HepG2 (cell line): ENCODE measurements around the gene APBA1. TPM values are rescaled to one million over a fixed set of nuclear protein-coding genes. Genes with fewer than 3 reads are reported as not detected.

ENCODE experiments used
- ATAC-seq: fragments of 200-7000 bp; cut with Tn5 transposase; 3 replicates; pipeline ENCODE4 v1.9.1; 2020; ENCODE audit warnings: mild to moderate bottlenecking, moderate library complexity
- BruUV-seq: library from RNA; stranded (reverse); fragments of 400-500 nt; replicated peaks from 2 replicates; lab custom pipeline; 2021; lab: Mats Ljungman, UMichigan
- CTCF ChIA-PET: fragments of 300-600 bp; formaldehyde crosslinking; extraction: SDS; loops from one replicate; lab custom pipeline; 2021; ENCODE audit warnings: low total read pairs, inconsistent platforms, low intra/inter-chr PET ratio; lab: Yijun Ruan, JAX
- POLR2A ChIA-PET: fragments of 350-600 bp; sonication (Branson Sonifier 250); formaldehyde crosslinking; loops from one replicate; lab custom pipeline; 2020; ENCODE audit warnings: antibody characterized with exemption, inconsistent platforms; lab: Yijun Ruan, JAX
- DNase-seq: peaks from one replicate; pipeline ENCODE4 v3.0.0-alpha.2; 2015; ENCODE audit warnings: low spot score
- FAIRE-seq: peaks from 3 replicates; lab custom pipeline; 2011; peaks lifted over from hg19 to GRCh38; lab: Jason Lieb, UNC
- H2AFZ ChIP-seq: one replicate; pipeline ENCODE4 v1.6.1; 2011; ENCODE audit warnings: low read length, inconsistent platforms
- H3K27ac ChIP-seq: fragments of 300-600 bp; 3 replicates; pipeline ENCODE4 v1.8.0; 2011; ENCODE audit warnings: mixed run types, mild to moderate bottlenecking, mixed read lengths, low read length, inconsistent platforms; ENCODE audit not compliant: insufficient read depth; ENCODE audit errors: extremely low read length
- H3K27me3 ChIP-seq, 2 experiments: fragments of 200-600 bp in 1 of 2; 2 replicates in 1 of 2; 3 replicates in 1 of 2; pipeline versions ENCODE4 v1.6.0 to v1.8.0; 2011; ENCODE audit warnings: low read length in 2 of 2, mild to moderate bottlenecking in 2 of 2, moderate library complexity in 2 of 2, inconsistent platforms in 1 of 2; ENCODE audit not compliant: insufficient read depth in 2 of 2, control insufficient read depth in 1 of 2
- H3K36me3 ChIP-seq, 2 experiments: fragments of 200-600 bp in 1 of 2; replicated peaks in 1 of 2; 2 replicates in 1 of 2; 3 replicates in 1 of 2; pipeline versions ENCODE4 v1.5.1 to v1.8.0; 2011; ENCODE audit warnings: low read length in 2 of 2, inconsistent platforms in 1 of 2; ENCODE audit not compliant: insufficient read depth in 2 of 2, control insufficient read depth in 1 of 2
- H3K4me1 ChIP-seq: 2 replicates; pipeline ENCODE4 v1.5.1; 2012; ENCODE audit warnings: low read length, inconsistent platforms; ENCODE audit not compliant: insufficient read depth
- H3K4me2 ChIP-seq: 2 replicates; pipeline ENCODE4 v1.6.0; 2011; ENCODE audit warnings: low read depth, low read length, inconsistent platforms
- H3K4me3 ChIP-seq, 3 experiments: fragments of 200-600 bp in 1 of 3; sonication (generic), shearing (Covaris generic) in 1 of 3; replicated peaks in 1 of 3; 2 replicates each; pipeline ENCODE4 v1.5.1; 2011 to 2016; ENCODE audit warnings: low read length in 3 of 3, inconsistent platforms in 2 of 3, low read depth in 2 of 3, mild to moderate bottlenecking in 2 of 3, control low read depth in 1 of 3, mixed read lengths in 1 of 3; ENCODE audit not compliant: insufficient read depth in 1 of 3
- H3K79me2 ChIP-seq: one replicate; pipeline ENCODE4 v1.6.1; 2011; ENCODE audit warnings: low read length, inconsistent platforms; ENCODE audit not compliant: insufficient read depth
- H3K9ac ChIP-seq: 2 replicates; pipeline ENCODE4 v1.6.0; 2011; ENCODE audit warnings: mild to moderate bottlenecking, low read depth, low read length, inconsistent platforms; ENCODE audit not compliant: insufficient read depth
- H3K9me3 ChIP-seq: 2 replicates; pipeline ENCODE4 v1.5.1; 2012; ENCODE audit warnings: mild to moderate bottlenecking, low read length
- H4K20me1 ChIP-seq: 2 replicates; pipeline ENCODE4 v1.6.0; 2011; ENCODE audit warnings: inconsistent platforms, mild to moderate bottlenecking, low read length, moderate library complexity; ENCODE audit not compliant: insufficient read depth
- CENPX ChIP-seq: sonication (generic); formaldehyde crosslinking; IDR thresholded peaks from 2 replicates; pipeline ENCODE4 v1.9.0; 2021; ENCODE audit warnings: mild to moderate bottlenecking, missing genetic modification reagents, moderate library complexity
- DPF2 ChIP-seq: sonication (generic); formaldehyde crosslinking; IDR thresholded peaks from 2 replicates; pipeline ENCODE4 v1.4.0; 2020; ENCODE audit warnings: mild to moderate bottlenecking, low read depth, missing genetic modification reagents, borderline replicate concordance
- MAFK ChIP-seq, 2 experiments: IDR thresholded peaks in 1 of 2; conservative IDR thresholded peaks in 1 of 2; 2 replicates each; pipeline ENCODE4 v1.6.1; 2011; ENCODE audit warnings: improper control_type of control experiment in 2 of 2, low read length in 2 of 2
- NFE2L1 ChIP-seq: sonication (generic); formaldehyde crosslinking; IDR thresholded peaks from 2 replicates; pipeline ENCODE4 v1.4.0; 2020; ENCODE audit warnings: missing genetic modification reagents, mild to moderate bottlenecking, borderline replicate concordance
- RARA ChIP-seq: IDR thresholded peaks from 2 replicates; pipeline ENCODE4 v1.6.1; 2016; ENCODE audit warnings: missing genetic modification reagents, missing compliant biosample characterization
- ZBED4 ChIP-seq: sonication (generic); formaldehyde crosslinking; IDR thresholded peaks from 2 replicates; pipeline ENCODE4 v1.4.0; 2020; ENCODE audit warnings: missing genetic modification reagents, borderline replicate concordance
- ZBTB37 ChIP-seq: sonication (generic); formaldehyde crosslinking; IDR thresholded peaks from 2 replicates; pipeline ENCODE4 v1.4.0; 2020; ENCODE audit warnings: mild to moderate bottlenecking, missing genetic modification reagents
- ZBTB8A ChIP-seq: sonication (generic); formaldehyde crosslinking; IDR thresholded peaks from 2 replicates; pipeline ENCODE4 v1.4.0; 2020; ENCODE audit warnings: mild to moderate bottlenecking, low read depth, missing genetic modification reagents, borderline replicate concordance
- ZFP36L1 ChIP-seq: sonication (generic); formaldehyde crosslinking; IDR thresholded peaks from 2 replicates; pipeline ENCODE4 v1.8.0; 2022; ENCODE audit warnings: mild to moderate bottlenecking, missing genetic modification reagents, moderate library complexity
- ZNF772 ChIP-seq: sonication (generic); formaldehyde crosslinking; IDR thresholded peaks from 2 replicates; pipeline ENCODE4 v1.5.0; 2020; ENCODE audit warnings: mild to moderate bottlenecking, missing genetic modification reagents
- ZSCAN5A ChIP-seq: sonication (generic); formaldehyde crosslinking; IDR thresholded peaks from 2 replicates; pipeline ENCODE4 v1.8.0; 2022; ENCODE audit warnings: mild to moderate bottlenecking, missing genetic modification reagents, borderline replicate concordance
- WGBS: methylation state at CpG from one replicate; pipeline ENCODE4 v1.1.6; 2017; ENCODE audit warnings: low lambda C conversion rate; 5-methylcytosine and 5-hydroxymethylcytosine counted together
- in situ Hi-C: cut with HindIII; loops from 2 replicates; pipeline ENCODE4 v1.10.0; 2017; ENCODE audit warnings: low pct_unique_long_range_greater_than_20kb; ENCODE audit not compliant: extremely low pct_ligation_motif_present
- intact Hi-C: fragments of 100-400 bp; cut with micrococcal nuclease; formaldehyde crosslinking; loops from one replicate; pipeline ENCODE4 v1.10.0; 2022; ENCODE audit not compliant: unreplicated experiment
- polyA plus RNA-seq, 8 experiments: library from polyadenylated mRNA; depleted of rRNA in 3 of 8; stranded (reverse) in 7 of 8; unstranded in 1 of 8; fragments of >200 nt; fragmentation: Illumina TruSeq in 4 of 8; extraction: Trizol in 4 of 8; gene quantifications; 2 replicates each; pipeline versions ENCODE4 v1.2.1 to v1.2.3, GENCODE V29; 2011 to 2016; ENCODE audit warnings: low read depth in 4 of 8, missing spikeins in 1 of 8, mixed read lengths in 1 of 8; ENCODE audit not compliant: insufficient read depth in 1 of 8
- total RNA-seq, 5 experiments: library from RNA; depleted of rRNA; stranded (reverse); fragments of >200 nt; fragmentation: Illumina TruSeq; extraction: Trizol; gene quantifications; 2 replicates each; pipeline ENCODE4 v1.2.3, GENCODE V29; 2016; ENCODE audit warnings: low read depth in 1 of 5

The APBA1 gene
- total and polyA plus RNA-seq, 2 of the 13 experiments (the other 11 are each of a cell fraction or from before 2014, with no cell fraction given): 0.15 TPM; not detected in 1

GRCh38 chr9:69637817-69638200 lies 34.4 kb downstream of the APBA1 start:
- Histone ChIP-seq H3K27me3 (no peaks in the 10 kb centered on the region), H3K4me2 (no peak overlapping the region), H3K9ac (no peak overlapping the region), H2AFZ (no peak overlapping the region), H3K9me3 (no peaks in the 10 kb centered on the region), H3K4me1 (no peaks in the 10 kb centered on the region), H3K4me3 (no peak overlapping the region), H3K79me2 (no peaks in the 10 kb centered on the region), H3K27ac (no peak overlapping the region), H4K20me1 (no peaks in the 10 kb centered on the region), H3K36me3 (no peaks in the 10 kb centered on the region)
- DNase-seq (no peak), ATAC-seq (no peak), FAIRE-seq (no peak)
- no TSS peak for BruUV-seq
- ChIA-PET CTCF (no interaction called here), POLR2A (no interaction called here)
- 0 out of 4 replicates have a peak, but pooled peaks have one; percentile 6 for TF ChIP-seq MAFK (conservative IDR thresholded peaks at IDR 0.05 in 1 of 2, IDR thresholded peaks at IDR 0.05 in 1 of 2; ENCODE audit: low read length in 2 of 2)
- no peak for TF ChIP-seq ZNF772 (CRISPR knock-in tag)
- intact Hi-C loops (no loop called here), in situ Hi-C loops (no loop called here)

GRCh38 chr9:69637193-69637816 lies 34.9 kb downstream of the APBA1 start:
- intact Hi-C loops (no loop called here), in situ Hi-C loops (no loop called here)
- no peaks in the 10 kb centered on the region for H3K79me2 ChIP-seq
- H3K36me3 ChIP-seq: no peaks in the 10 kb centered on the region
- H3K4me2 ChIP-seq: no peak overlapping the region
- no peak overlapping the region for H2AFZ ChIP-seq
- ATAC-seq (no peak), FAIRE-seq (no peak), DNase-seq (no peak)
- H4K20me1 ChIP-seq: no peaks in the 10 kb centered on the region
- no peaks in the 10 kb centered on the region for H3K9me3 ChIP-seq
- 9% methylated on average over 2 of the region's 2 CpGs for WGBS
- no peaks in the 10 kb centered on the region for H3K4me1 ChIP-seq
- no peak overlapping the region for H3K27ac ChIP-seq
- CTCF ChIA-PET: no interaction called here
- no peak overlapping the region for H3K4me3 ChIP-seq
- POLR2A ChIA-PET: no interaction called here
- no TSS peak for BruUV-seq
- no peaks in the 10 kb centered on the region for H3K27me3 ChIP-seq
- H3K9ac ChIP-seq: no peak overlapping the region
- TF ChIP-seq ZSCAN5A (CRISPR knock-in tag) (no peak), ZBED4 (CRISPR knock-in tag) (no peak), DPF2 (CRISPR knock-in tag) (no peak), NFE2L1 (CRISPR knock-in tag) (no peak), ZFP36L1 (CRISPR knock-in tag) (no peak), ZBTB8A (no peak), CENPX (no peak), ZBTB37 (CRISPR knock-in tag) (no peak), RARA (CRISPR knock-in tag) (no peak)
